IMR-90 (cell line): ENCODE data around the gene FOXA2. TPM values are rescaled to one million over a fixed set of nuclear protein-coding genes. Genes with fewer than 3 reads are reported as not detected.

Experiments used
- ATAC-seq: fragments of 200-7000 bp; cut with Tn5 transposase; 2 replicates; pipeline ENCODE4 v1.9.1; 2020; ENCODE audit warnings: low read depth, mild to moderate bottlenecking, moderate library complexity
- BruUV-seq: library from RNA; stranded (reverse); fragments of 400-500 nt; replicated peaks from 2 replicates; lab custom pipeline; 2021; lab: Mats Ljungman, UMichigan
- CTCF ChIA-PET: fragments of 300-600 bp; formaldehyde crosslinking; extraction: SDS; loops from one replicate; lab custom pipeline; 2021; ENCODE audit warnings: antibody characterized with exemption; lab: Yijun Ruan, JAX
- POLR2A ChIA-PET: fragments of 300-600 bp; sonication (Branson Sonifier 250); formaldehyde crosslinking; loops from one replicate; lab custom pipeline; 2022; ENCODE audit warnings: antibody characterized with exemption; ENCODE audit not compliant: unreplicated experiment; lab: Charles Lee
- DNase-seq: peaks from one replicate; pipeline ENCODE4 v3.0.0; 2013
- H2AFZ ChIP-seq: replicated peaks from 2 replicates; pipeline ENCODE3; 2013; ENCODE audit warnings: low read length, mild to moderate bottlenecking; ENCODE audit not compliant: poor library complexity
- H2AK5ac ChIP-seq: 2 replicates; pipeline ENCODE4 v1.6.1; 2013; ENCODE audit warnings: low read depth, low read length, inconsistent platforms
- H2AK9ac ChIP-seq: replicated peaks from 2 replicates; pipeline ENCODE3; 2013; ENCODE audit warnings: mild to moderate bottlenecking, low read depth, low read length, moderate library complexity; ENCODE audit not compliant: poor library complexity
- H2BK120ac ChIP-seq: 2 replicates; pipeline ENCODE4 v1.6.1; 2013; ENCODE audit warnings: low read depth, low read length, inconsistent platforms
- H2BK15ac ChIP-seq: 3 replicates; pipeline ENCODE4 v1.6.1; 2013; ENCODE audit warnings: low read depth, low read length, inconsistent platforms
- H2BK20ac ChIP-seq: 2 replicates; pipeline ENCODE4 v1.6.1; 2013; ENCODE audit warnings: low read depth, mild to moderate bottlenecking, inconsistent platforms, low read length, moderate library complexity
- H2BK5ac ChIP-seq: 2 replicates; pipeline ENCODE4 v1.6.1; 2013; ENCODE audit warnings: mild to moderate bottlenecking, low read depth, low read length, inconsistent platforms; ENCODE audit not compliant: poor library complexity, severe bottlenecking
- H3K14ac ChIP-seq: replicated peaks from 2 replicates; pipeline ENCODE4 v1.6.1; 2013; ENCODE audit warnings: low read depth, low read length, inconsistent platforms
- H3K18ac ChIP-seq: 2 replicates; pipeline ENCODE4 v1.6.1; 2013; ENCODE audit warnings: low read depth, low read length, control low read depth
- H3K23ac ChIP-seq: 2 replicates; pipeline ENCODE4 v1.6.1; 2013; ENCODE audit warnings: low read depth, low read length, inconsistent platforms
- H3K27ac ChIP-seq: 2 replicates; pipeline ENCODE4 v1.5.1; 2013; ENCODE audit warnings: mild to moderate bottlenecking, control low read depth, low read length; ENCODE audit not compliant: insufficient read depth
- H3K27me3 ChIP-seq: 2 replicates; pipeline ENCODE4 v1.6.1; 2013; ENCODE audit warnings: low read length; ENCODE audit not compliant: control insufficient read depth, insufficient read depth
- H3K36me3 ChIP-seq: 2 replicates; pipeline ENCODE4 v1.6.1; 2013; ENCODE audit warnings: low read length, mixed read lengths; ENCODE audit not compliant: control insufficient read depth, insufficient read depth
- H3K4ac ChIP-seq: 2 replicates; pipeline ENCODE4 v1.6.1; 2013; ENCODE audit warnings: low read depth, low read length, inconsistent platforms
- H3K4me1 ChIP-seq: 2 replicates; pipeline ENCODE4 v1.6.1; 2013; ENCODE audit warnings: low read length, mixed read lengths; ENCODE audit not compliant: control insufficient read depth, insufficient read depth
- H3K4me2 ChIP-seq: 2 replicates; pipeline ENCODE4 v1.6.1; 2013; ENCODE audit warnings: low read depth, mild to moderate bottlenecking, control low read depth, low read length, moderate library complexity
- H3K4me3 ChIP-seq: 2 replicates; pipeline ENCODE4 v1.5.1; 2013; ENCODE audit warnings: low read depth, mild to moderate bottlenecking, control low read depth, low read length, moderate library complexity; ENCODE audit not compliant: insufficient read depth
- H3K56ac ChIP-seq: 2 replicates; pipeline ENCODE4 v1.6.1; 2013; ENCODE audit warnings: low read length, inconsistent platforms; ENCODE audit not compliant: insufficient read depth; ENCODE audit errors: extremely low read depth
- H3K79me1 ChIP-seq, 2 experiments: 2 replicates each; pipeline ENCODE4 v1.6.1; 2013; ENCODE audit warnings: low read length in 2 of 2, inconsistent platforms in 1 of 2, low read depth in 1 of 2
- H3K9ac ChIP-seq: 2 replicates; pipeline ENCODE4 v1.6.1; 2013; ENCODE audit warnings: low read depth, low read length, control low read depth
- H3K9me1 ChIP-seq: 2 replicates; pipeline ENCODE4 v1.6.1; 2013; ENCODE audit warnings: low read length, inconsistent platforms; ENCODE audit not compliant: insufficient read depth
- H3K9me3 ChIP-seq: 2 replicates; pipeline ENCODE4 v1.6.1; 2013; ENCODE audit warnings: low read length; ENCODE audit not compliant: control insufficient read depth, insufficient read depth
- H4K20me1 ChIP-seq: 2 replicates; pipeline ENCODE4 v1.6.1; 2013; ENCODE audit warnings: low read length, inconsistent platforms; ENCODE audit not compliant: insufficient read depth
- H4K5ac ChIP-seq: 2 replicates; pipeline ENCODE4 v1.6.1; 2013; ENCODE audit warnings: mild to moderate bottlenecking, low read depth, low read length, control low read depth
- H4K8ac ChIP-seq, 2 experiments: 2 replicates each; pipeline ENCODE4 v1.6.1; 2013; ENCODE audit warnings: low read depth in 2 of 2, low read length in 2 of 2, control low read depth in 1 of 2, inconsistent platforms in 1 of 2
- H4K91ac ChIP-seq: 2 replicates; pipeline ENCODE4 v1.6.1; 2013; ENCODE audit warnings: low read depth, low read length, inconsistent platforms; ENCODE audit not compliant: insufficient read depth
- CHD1 ChIP-seq: IDR thresholded peaks from 2 replicates; pipeline ENCODE4 v1.6.1; 2012; ENCODE audit warnings: low read depth, low read length, improper control_type of control experiment
- CTCF ChIP-seq: conservative IDR thresholded peaks from 2 replicates; pipeline ENCODE4 v1.5.1; 2012; ENCODE audit warnings: mild to moderate bottlenecking, low read depth, low read length, improper control_type of control experiment
- FOS ChIP-seq: fragments of 150-350 bp; IDR thresholded peaks from 2 replicates; pipeline ENCODE4 v1.6.1; 2016; ENCODE audit warnings: low read depth, low read length
- MAFK ChIP-seq: IDR thresholded peaks from 2 replicates; pipeline ENCODE4 v1.6.1; 2012; ENCODE audit warnings: low read depth, low read length, improper control_type of control experiment
- MXI1 ChIP-seq: IDR thresholded peaks from 2 replicates; pipeline ENCODE4 v1.6.1; 2012; ENCODE audit warnings: low read depth, mild to moderate bottlenecking, low read length, moderate library complexity, borderline replicate concordance
- NFE2L2 ChIP-seq: fragments of 150-350 bp; IDR thresholded peaks from 2 replicates; pipeline ENCODE4 v1.6.1; 2016; ENCODE audit warnings: low read depth, mild to moderate bottlenecking, low read length
- POLR2A ChIP-seq: IDR thresholded peaks from 2 replicates; pipeline ENCODE4 v1.6.1; 2012; ENCODE audit warnings: mild to moderate bottlenecking, low read depth, low read length
- RCOR1 ChIP-seq: IDR thresholded peaks from 2 replicates; pipeline ENCODE4 v1.6.1; 2012; ENCODE audit warnings: mild to moderate bottlenecking, low read length, improper control_type of control experiment; ENCODE audit not compliant: insufficient replicate concordance
- RFX5 ChIP-seq: IDR thresholded peaks from 2 replicates; pipeline ENCODE4 v1.8.0; 2012; ENCODE audit warnings: low read depth, mild to moderate bottlenecking, low read length, moderate library complexity
- SMC3 ChIP-seq: fragments of 150-350 bp; IDR thresholded peaks from 2 replicates; pipeline ENCODE4 v1.6.1; 2016; ENCODE audit warnings: low read depth, mild to moderate bottlenecking, antibody characterized with exemption, low read length, moderate library complexity
- USF2 ChIP-seq: fragments of 150-350 bp; IDR thresholded peaks from 2 replicates; pipeline ENCODE4 v1.6.1; 2017; ENCODE audit warnings: mild to moderate bottlenecking, antibody characterized with exemption, low read length, low read depth
- WGBS, 2 experiments: methylation state at CpG; one replicate each; pipeline versions ENCODE4 v1.1.5 to v1.1.7; 2013; ENCODE audit warnings: missing lambda C conversion rate in 2 of 2; ENCODE audit not compliant: insufficient read length in 1 of 2; ENCODE audit errors: extremely low coverage in 2 of 2; 5-methylcytosine and 5-hydroxymethylcytosine counted together
- dilution Hi-C: fragments of 300-500 bp; cut with HindIII; formaldehyde crosslinking; loops from one replicate; pipeline ENCODE4 v1.14.3; 2018; ENCODE audit warnings: low sequenced_read_pairs; ENCODE audit not compliant: unreplicated experiment
- in situ Hi-C: fragments of 300-500 bp; cut with MboI; formaldehyde crosslinking; loops from 3 replicates; pipeline ENCODE4 v1.14.3; 2019; ENCODE audit warnings: low sequenced_read_pairs, inconsistent platforms, mixed read lengths
- intact Hi-C: fragments of 100-400 bp; cut with micrococcal nuclease; formaldehyde crosslinking; loops from 2 replicates; pipeline ENCODE4 v1.10.0; 2022
- polyA plus RNA-seq, 3 experiments: library from polyadenylated mRNA; depleted of rRNA; stranded (reverse); fragments of >200 nt; gene quantifications; 2 replicates each; pipeline ENCODE4 v1.2.3, GENCODE V29; 2012; ENCODE audit warnings: low replicate concordance in 1 of 3
- total RNA-seq: library from RNA; depleted of rRNA; stranded (reverse); fragments of >200 nt; gene quantifications from 2 replicates; pipeline ENCODE4 v1.2.3, GENCODE V29; 2012
- TF ChIP-seq, protein P1 (sequence below): fragments of 150-350 bp; IDR thresholded peaks from 2 replicates; pipeline ENCODE4 v1.6.1; 2016; ENCODE audit warnings: low read depth, mild to moderate bottlenecking, low read length, moderate library complexity, borderline replicate concordance

The FOXA2 gene
- total and polyA plus RNA-seq, 2 of the 4 experiments (the other 2 are of a cell fraction) = not detected

DNA sequence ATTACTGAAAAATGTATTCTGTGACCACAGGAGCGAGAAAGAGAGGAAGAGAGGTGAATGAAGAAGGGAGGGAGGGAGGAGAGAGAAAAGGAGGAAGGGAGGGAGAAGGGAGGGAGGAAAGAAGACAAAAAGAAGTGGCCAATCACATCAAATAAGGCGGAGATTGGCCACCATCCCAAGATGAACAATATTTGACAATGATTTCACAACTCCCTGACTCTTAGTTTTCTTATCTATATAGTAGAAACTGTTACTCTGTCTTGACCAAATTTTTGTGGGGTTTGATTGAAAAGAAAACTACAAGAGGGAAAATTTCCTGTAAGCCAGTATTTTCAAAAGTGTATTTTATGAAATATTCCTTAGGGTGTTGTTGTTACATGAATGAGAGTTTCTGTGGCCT lies 52.6 kb downstream of the FOXA2 start:
- Histone ChIP-seq H4K8ac (no peak overlapping the region), H2BK15ac (no peak overlapping the region), H4K5ac (no peak overlapping the region), H3K79me1 (no peaks in the 10 kb centered on the region), H3K36me3 (no peaks in the 10 kb centered on the region), H3K56ac (no peak overlapping the region), H3K9me1 (no peaks in the 10 kb centered on the region), H2BK120ac (no peak overlapping the region), H2BK5ac (no peak overlapping the region), H3K23ac (no peak overlapping the region), H3K18ac (no peak overlapping the region), H3K27me3 (no peaks in the 10 kb centered on the region), H3K14ac (no peak overlapping the region), H3K4me1 (no peaks in the 10 kb centered on the region), H2AK5ac (no peak overlapping the region), H2AK9ac (no peak overlapping the region), H3K4me2 (no peak overlapping the region), H3K4me3 (no peak overlapping the region), H4K91ac (no peak overlapping the region), H2AFZ (no peak overlapping the region), H3K27ac (no peak overlapping the region), H4K20me1 (no peaks in the 10 kb centered on the region), H3K9me3 (no peaks in the 10 kb centered on the region; the same call in 1 of the 2 replicates), H3K4ac (no peak overlapping the region), H3K9ac (no peak overlapping the region), H2BK20ac (no peak overlapping the region)
- WGBS, 2 experiments = no CpG with 5 or more reads among the region's 2 CpGs
- dilution Hi-C loops = no loop called here
- no peak for TF ChIP-seq CTCF
- TF ChIP-seq MAFK = no peak
- TF ChIP-seq CHD1 = no peak
- TF ChIP-seq USF2 = no peak
- TF ChIP-seq SMC3 = no peak
- no peak for TF ChIP-seq RFX5
- TF ChIP-seq MXI1 = no peak
- TF ChIP-seq NFE2L2 = no peak
- TF ChIP-seq, protein P1, sequence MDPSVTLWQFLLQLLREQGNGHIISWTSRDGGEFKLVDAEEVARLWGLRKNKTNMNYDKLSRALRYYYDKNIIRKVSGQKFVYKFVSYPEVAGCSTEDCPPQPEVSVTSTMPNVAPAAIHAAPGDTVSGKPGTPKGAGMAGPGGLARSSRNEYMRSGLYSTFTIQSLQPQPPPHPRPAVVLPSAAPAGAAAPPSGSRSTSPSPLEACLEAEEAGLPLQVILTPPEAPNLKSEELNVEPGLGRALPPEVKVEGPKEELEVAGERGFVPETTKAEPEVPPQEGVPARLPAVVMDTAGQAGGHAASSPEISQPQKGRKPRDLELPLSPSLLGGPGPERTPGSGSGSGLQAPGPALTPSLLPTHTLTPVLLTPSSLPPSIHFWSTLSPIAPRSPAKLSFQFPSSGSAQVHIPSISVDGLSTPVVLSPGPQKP = no peak
- no peak for TF ChIP-seq RCOR1
- no peak for TF ChIP-seq FOS
- no peak for TF ChIP-seq POLR2A
- in situ Hi-C loops = no loop called here
- ChIA-PET POLR2A (no interaction called here), CTCF (no interaction called here)
- no TSS peak for BruUV-seq
- DNase-seq (no peak), ATAC-seq (no peak)
- intact Hi-C loops = no loop called here
